ENCODE results near the gene NUDC.

DNA sequence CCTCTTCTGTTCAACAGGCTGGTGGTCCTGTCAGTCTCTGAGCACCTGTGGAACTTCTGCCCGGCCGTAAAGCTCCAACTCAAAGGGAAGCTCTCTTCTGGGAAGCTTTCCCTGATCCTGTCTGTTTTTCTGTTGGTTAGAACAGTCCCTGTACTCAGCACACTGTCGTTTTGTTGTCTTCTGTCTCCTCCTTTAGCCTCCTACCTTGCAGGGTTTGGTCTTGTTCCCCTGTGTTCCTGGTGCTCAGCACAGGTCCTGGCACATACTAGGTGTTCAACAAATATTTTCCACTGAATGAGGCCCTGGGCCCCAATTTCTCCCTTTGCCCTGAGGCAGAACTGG is 39.1 kb downstream of the NUDC start:
- TF ChIP-seq, protein P1, sequence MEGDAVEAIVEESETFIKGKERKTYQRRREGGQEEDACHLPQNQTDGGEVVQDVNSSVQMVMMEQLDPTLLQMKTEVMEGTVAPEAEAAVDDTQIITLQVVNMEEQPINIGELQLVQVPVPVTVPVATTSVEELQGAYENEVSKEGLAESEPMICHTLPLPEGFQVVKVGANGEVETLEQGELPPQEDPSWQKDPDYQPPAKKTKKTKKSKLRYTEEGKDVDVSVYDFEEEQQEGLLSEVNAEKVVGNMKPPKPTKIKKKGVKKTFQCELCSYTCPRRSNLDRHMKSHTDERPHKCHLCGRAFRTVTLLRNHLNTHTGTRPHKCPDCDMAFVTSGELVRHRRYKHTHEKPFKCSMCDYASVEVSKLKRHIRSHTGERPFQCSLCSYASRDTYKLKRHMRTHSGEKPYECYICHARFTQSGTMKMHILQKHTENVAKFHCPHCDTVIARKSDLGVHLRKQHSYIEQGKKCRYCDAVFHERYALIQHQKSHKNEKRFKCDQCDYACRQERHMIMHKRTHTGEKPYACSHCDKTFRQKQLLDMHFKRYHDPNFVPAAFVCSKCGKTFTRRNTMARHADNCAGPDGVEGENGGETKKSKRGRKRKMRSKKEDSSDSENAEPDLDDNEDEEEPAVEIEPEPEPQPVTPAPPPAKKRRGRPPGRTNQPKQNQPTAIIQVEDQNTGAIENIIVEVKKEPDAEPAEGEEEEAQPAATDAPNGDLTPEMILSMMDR (IDR thresholded peaks at IDR 0.05; ENCODE audit: insufficient read depth, low read depth, low read length) = no peak
- no peak for TF ChIP-seq EZH2 (IDR thresholded peaks at IDR 0.05; ENCODE audit: insufficient read depth, low read length)
